ENCODE data around the gene CA12.

The CA12 gene

DNA sequence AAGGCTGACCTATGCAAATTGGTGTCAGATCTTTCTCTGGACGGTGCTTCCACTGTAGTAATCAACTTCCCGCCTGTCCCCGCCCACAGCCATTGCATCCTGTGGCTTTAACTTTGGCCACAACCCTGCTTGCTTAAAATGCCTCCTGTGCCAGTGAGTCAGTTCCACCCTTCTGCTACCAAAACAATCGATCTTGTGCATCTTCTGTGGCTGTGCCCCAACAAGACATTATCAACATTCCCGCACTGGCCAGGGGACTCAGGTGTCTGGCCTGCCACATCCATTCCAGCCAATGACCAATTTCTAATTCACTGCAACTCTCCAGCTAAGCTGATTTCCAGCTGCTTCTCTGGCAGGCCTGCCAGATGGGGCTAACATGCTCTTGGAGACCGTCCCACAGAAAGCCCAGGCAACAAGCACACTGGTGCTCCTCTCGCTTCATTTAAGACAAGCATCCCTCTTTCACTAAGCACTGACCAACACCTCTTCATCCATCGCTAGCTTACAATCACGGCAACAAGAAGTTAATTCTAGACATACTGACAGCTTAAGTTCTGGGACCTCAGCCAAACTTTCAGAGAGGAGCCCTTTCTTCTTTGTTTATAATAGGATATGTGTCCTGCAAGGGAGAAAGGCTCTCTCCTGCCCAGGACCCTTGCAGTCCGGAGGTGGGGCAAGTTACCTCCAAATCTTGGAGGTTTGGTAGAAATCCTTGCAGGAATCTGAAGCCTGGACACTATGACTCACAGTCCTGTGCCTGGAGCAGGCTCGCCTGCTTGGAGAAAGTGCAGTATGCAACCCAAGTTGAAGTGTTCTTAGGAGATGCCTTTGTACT is 6.7 kb downstream of the CA12 start:
- DNase-seq (ENCODE audit: low spot score): no peak

DNA sequence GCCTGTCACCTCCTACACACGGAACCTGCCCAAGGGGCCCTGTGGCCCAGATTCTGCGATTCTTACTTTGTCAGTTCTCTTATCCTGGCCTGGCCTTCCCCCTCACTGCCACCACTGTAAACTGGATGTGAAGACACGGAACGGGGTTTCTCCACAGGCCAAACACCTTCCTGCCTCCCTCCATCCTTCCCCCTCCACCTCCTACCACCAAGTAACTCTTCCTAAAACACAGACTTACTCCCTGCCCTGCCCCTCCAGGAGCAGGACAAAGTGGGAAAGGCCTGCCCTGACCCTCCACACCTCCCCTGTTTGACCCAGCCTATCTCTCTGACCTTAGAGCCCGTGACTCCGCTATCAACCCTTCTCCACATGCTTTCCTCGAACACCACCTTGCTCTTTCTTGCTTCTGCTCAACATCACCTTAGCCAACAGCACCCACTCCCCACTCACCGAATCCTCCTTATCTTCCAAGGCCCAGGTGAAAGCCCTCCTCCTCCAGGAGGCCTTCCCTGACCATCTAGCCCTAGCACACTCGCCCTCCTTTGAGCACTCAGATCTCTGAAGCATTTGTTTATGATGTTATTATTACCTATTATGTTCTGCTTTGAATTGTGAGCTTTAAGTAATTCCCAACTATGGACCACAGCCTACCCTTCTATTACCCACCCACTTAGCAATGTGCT is 7.6 kb downstream of the CA12 start:
- DNase-seq (ENCODE audit: low spot score): no peak

DNA sequence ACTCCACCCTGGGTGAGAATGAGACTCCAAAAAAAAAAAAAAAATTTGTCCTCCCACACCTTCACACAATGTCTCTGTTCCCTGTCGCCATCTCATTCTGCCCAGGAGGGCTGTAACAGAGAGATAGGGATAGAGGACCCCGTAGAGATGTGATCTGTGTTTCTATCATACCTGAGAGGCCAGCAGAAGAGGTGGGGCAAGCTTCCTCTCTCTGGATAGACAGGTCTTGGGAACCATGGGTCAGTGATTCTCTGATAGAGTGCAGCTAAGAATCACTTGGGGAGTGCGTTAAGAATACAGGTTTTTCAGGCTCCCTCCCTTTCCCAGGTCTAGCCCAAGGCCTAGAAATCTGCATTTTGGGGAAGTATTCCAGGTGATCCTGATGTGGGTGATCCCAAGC is 8.3 kb downstream of the CA12 start:
- DNase-seq (ENCODE audit: low spot score): no peak

DNA sequence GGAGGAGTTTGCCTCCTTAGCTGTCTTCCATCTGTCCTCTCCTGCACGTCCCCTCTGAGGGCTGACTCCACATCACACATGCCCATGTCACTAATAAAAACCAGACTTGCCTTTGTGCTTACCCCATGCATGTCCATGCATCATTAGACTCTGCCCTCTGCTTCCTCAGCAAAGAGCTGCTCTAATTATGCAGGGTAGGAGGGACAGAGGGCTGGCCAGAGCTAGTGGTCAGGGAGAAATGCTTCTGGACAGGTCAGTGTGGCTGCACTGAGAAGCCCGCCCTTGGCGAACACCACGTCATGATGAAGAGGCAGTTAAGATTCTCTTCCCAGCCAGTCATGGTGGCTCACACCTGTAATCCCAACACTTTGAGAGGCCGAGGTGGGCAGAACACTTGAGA is 8.9 kb downstream of the CA12 start:
- no peak for DNase-seq (ENCODE audit: low spot score)

DNA sequence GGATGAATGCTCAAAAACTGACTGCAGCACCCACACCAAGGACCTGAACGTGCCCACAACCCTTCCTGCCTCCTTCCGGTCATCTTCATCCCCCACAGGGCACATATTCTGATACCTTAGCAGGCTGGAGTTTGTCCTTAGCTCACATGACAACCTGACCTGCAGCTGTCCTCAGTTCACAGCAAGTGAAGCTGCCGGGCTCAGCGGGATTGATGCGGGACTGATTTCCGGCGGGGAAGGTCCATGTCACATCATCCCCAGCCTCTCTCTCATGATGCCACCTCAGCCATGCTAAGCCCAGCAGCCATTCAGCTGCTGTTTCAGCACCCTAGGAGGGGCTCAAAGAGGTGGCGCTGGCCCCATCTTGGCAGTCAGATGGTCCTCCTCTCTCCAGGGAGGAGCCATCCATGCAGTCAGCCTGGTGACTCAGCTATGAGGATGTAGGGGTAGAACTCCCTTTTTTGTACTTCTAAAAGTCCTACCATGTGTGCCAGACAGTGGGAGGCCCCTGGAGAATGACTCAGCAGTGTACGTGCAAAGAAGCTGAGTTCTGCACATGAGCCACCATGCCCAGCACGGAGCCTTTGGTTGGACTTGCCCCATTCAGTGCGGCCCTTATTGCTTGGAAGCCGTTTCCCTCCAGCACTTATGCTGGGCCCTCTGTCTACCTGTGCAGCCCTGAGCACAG is 9.5 kb downstream of the CA12 start:
- DNase-seq (ENCODE audit: low spot score): no peak

DNA sequence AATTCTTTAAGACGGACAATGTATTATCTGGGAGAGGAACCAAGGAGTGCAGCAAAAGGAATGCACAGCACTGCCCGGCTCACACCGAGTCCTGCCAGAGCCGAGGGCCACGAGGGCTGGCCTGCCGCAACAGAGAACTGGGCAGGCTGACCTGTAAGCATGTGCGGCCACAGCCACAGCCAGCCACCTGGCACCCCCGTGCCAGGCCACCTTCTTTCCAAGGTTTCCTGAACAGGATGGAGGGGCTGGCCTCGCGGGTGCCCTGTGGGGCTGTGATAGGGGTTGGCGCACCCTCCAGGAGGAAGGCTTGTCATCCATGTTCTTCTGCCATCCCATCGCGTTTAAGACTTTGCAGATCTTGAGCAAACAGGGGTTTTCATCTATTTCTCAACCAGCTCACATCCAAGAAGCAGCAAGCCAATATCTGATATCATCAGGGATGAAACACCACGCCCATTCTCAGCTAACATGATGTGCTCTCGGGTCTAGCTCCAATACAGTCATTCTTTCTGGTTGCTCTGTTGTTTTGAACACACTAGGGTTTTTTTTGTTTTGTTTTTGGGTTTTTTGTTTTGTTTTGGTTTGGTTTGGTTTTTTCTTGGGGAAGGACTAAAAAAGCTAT is 10.2 kb downstream of the CA12 start:
- no peak for DNase-seq (ENCODE audit: low spot score)

DNA sequence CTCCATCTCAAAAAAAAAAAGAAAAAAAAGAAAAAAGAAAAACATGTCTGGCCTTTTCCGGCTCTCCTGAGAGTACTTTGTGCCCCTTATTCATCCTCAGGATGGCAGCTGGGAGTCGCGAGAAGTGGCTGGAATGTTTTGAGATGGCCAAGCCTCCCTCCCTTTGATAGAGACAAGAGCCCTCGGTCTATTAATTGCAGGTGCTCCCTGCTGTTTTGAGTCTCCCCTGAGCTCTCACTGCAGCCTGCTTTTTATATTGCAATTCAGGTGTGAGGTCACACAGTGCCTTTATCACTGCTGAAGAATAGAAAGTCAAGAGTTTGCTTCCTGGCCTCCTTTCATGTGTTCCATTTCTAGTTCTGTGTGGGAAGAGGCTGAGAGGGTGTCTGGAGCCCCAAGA is 10.9 kb downstream of the CA12 start:
- no peak for DNase-seq (ENCODE audit: low spot score)

DNA sequence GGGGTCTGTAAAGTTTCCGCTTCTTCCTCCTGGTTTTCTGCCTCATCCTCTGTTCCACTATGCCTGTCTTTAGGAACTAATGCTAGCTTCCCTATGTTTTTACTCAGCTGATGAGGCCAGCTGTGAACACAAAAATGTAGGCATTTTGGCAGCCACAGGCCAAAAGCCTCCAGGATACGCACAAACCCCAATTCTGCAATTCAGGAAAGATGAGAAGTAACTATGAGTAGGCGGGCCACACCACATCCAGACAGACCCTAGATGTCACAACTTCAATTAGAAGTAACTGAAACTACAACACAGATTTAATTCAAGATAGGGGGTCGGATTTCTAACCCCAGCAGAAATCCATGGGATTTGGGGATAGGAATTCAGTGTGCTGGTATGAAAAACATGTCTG is 11.9 kb downstream of the CA12 start:
- DNase-seq (ENCODE audit: low spot score): no peak

DNA sequence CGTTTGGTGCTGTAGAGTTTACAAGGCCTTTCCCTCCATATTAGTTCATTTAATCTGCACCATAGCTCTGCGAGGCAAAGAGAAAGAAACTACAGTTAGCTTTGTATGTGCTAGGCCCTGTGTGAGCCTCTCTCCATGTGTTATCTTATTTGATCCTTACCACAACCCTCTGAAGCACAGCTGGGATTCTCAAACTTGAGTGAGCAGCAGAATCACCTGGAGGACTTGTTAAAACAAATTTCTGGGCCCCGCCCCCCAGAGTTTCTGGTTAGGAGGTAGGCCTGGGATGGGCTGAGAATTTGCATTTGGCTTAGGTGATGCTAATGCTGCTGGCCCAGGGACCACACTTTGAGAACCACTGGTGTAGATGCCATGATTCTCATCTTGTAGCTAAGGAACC is 12.3 kb downstream of the CA12 start:
- DNase-seq (ENCODE audit: low spot score): no peak

DNA sequence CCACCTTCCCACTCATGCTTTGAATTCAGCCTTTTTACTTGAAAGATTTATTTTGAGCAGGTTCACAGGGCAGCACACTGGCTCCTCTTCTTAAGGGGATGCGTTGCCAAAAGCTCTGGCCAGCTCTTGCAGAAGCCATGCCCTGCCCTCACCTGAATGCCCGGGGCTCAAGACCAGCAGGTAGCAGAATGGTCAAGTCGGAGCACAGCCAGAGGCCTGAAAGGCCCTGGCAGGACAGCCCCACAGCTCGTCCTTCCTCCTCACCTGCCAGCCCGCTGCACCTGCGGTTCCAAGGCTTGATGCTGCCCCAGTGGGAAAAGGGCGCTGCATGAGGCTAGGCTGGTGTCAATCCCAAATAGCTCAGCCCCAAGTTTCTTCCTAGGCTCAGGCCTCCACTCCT is 13.1 kb downstream of the CA12 start:
- no peak for DNase-seq (ENCODE audit: low spot score)

DNA sequence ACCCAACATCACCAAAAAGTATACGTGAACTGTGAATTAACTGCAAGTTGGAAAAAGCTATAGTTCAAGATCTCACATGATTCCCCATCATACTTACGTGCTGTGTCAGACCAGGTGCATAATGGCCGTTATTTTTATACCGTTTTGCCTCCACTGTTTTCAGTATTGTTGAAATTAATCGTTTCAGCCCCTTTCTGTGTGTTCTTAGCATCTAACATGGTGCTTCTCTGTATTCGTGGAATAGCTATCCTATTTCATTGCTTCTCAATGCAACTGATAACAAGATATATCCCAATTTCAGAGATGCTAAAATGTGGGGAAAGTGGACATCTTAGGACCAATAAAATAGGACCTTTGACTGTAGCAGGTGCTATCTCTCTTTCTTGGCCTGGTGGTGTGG is 13.7 kb downstream of the CA12 start:
- no peak for DNase-seq (ENCODE audit: low spot score)

DNA sequence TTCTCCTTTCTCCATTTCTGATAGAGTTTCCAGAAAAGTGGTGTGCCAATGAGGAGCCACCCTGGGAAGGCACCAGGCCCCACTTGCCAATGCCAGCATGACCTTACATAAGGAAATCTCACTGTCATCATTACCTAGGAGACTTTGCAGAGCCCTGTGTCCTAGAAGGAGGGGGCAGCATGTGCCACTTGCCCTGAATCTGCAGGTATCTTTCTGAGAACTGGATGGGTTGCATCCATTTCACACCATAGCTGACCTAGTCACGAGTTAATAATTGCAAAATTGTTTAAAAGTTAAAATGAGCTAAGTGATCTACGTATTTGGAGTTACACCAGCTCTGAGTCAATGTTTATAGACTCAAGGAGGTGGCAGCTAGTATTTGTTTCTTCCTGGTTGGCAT is 14.3 kb downstream of the CA12 start:
- DNase-seq (ENCODE audit: low spot score): no peak

DNA sequence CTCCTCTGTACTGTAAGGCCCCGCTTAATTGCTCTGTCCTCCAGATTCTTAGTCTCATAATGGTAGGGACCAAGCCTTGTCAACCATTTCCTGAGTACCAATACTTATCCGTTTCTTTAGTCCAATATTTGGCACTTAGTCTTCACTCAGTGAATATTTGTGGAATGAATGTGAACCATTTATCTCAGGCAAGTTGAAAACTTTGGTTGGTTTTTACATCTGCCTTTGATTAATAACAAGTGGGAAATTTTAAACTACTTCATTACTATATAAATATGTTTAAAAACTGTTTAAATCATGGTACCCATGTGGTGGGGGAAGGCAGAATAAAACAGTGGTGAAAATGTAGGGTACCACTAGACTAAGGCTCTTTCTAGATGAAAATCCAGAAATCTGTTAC is 15.2 kb downstream of the CA12 start:
- no peak for DNase-seq (ENCODE audit: low spot score)

DNA sequence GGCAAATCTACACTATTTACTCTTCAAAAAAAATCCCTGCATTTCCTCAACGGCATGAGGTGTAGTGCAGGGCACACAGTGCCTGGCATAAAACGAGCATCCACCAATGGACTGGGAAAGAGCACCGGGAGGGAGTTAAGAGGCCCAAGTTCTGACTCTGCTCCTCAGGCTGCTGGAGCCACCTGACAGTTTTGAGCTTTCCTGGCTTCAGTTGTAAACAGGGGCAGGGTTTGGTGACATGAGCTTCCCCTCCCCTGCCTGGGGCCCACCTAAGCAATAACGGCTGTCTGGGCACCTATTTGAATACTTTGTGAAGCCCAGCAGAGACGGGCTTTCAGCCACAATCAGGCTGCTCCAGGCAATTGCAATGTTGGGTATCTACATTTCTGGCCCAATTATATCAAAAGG is 16.4 kb downstream of the CA12 start:
- DNase-seq (ENCODE audit: low spot score): no peak

DNA sequence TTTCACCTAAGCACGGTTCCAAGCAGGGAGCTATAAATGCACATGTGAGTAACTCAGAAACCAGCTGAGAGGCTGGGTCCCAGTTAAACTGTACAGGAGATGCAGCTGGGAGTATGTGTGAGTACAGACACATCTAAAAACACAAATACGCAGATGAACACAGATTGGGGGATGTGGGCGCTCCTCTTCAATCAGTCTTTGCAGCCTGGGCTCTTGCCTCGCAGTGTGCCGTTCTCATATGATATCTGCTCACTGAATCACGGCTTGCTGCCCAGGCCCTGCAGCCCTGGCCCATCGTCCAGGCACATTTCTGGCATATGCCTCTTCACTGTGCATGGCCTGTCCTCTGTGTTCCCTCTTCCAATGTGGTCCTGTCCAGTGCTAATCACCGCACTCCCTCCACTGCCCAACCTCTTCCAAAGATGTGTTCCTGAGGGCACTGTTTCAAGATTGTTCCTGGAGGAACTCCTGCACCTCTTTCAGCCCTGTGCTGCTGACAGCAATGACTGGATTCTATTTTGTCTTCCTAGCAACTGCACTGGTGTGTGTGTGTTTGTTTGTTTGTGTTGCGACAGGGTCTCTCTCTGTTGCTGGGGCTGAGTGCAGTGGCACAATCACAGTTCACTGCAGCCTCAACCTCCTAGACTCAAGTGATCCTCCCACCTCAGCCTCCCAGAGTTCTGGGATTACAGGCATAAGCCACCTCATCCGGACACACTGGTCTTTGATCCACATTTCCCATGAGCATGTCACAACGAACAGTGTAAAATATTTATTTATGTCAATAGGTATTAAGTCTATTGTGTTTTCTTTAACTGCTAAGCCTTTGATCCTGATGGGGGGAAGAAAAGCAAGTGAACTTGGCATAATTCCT is 17.0 kb downstream of the CA12 start:
- DNase-seq (ENCODE audit: low spot score): no peak

DNA sequence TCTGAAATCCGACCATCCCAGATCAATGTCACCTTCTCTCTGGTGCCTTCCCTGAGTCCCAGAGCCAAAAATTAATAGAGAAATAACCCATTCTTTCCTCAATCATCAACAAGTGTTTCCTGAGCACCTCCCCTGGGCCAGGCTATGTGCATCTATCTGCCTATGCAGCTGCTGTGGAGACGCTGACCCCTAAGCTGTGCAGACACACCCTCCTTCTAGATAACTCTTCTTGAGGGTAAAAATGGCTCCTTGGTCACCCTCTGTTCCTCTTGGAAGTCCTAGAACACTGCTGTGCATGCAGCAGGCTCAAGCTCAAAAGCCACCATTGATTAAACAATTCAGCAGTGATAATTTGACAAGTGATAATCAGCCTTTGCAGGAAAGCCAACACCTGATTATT is 18.4 kb downstream of the CA12 start:
- no peak for DNase-seq (ENCODE audit: low spot score)

DNA sequence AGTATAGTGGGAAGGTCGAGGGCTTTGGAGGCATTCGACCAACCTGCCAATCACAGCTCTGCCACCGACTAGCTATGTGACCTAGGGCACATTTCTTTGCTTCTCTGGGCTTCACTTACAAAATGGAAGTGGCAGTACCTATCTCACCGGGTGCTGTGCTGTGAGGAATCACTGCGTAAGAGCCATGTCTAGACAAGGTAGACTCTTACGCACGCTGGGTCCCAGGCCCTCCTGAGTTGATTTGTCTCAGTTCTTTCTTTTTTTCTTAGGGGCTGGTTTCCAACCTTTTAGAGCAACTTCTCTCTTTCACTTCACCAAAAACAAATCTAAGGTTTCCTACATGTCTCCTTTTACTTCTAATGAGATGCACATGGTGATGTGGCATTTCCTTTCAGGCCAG is 18.8 kb downstream of the CA12 start:
- DNase-seq (ENCODE audit: low spot score): no peak

DNA sequence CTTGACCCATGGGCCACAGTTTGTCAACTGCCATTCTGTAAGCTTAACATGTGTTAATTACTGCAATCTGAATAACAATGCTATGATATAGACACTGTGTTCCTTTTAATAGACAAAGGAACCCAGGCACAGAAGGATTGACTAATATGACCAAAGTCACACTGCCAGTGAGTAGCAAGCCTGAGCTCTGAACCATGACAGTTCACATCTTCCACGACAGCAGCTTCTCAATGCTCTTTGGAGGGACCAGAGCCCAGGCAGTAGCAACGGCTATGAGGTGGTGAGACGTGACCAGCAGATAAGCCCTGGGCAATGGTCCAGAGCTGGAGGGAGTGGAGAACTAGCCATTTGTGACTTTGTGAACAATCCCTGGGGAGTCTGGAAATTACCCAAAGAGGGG is 19.4 kb downstream of the CA12 start:
- DNase-seq (ENCODE audit: low spot score): no peak

DNA sequence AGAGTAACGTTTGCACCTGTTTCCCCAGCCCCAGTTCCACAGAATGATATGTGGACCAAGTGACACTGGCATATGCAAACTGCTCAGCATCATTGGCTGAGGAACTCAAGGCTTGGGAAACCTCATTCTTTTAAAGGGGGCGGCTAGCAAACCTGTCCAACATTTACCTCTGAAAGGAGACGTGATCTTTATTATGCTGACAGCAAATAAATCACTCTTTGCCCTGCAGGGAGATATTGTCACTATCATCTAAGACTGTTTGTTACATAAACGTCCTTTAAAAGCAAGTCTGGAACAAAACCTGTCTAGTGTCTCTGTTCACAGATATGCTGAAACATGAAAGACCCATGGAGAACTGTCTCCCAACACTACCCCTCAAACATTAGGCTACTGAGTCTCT is 21.5 kb downstream of the CA12 start:
- DNase-seq (ENCODE audit: low spot score): no peak

DNA sequence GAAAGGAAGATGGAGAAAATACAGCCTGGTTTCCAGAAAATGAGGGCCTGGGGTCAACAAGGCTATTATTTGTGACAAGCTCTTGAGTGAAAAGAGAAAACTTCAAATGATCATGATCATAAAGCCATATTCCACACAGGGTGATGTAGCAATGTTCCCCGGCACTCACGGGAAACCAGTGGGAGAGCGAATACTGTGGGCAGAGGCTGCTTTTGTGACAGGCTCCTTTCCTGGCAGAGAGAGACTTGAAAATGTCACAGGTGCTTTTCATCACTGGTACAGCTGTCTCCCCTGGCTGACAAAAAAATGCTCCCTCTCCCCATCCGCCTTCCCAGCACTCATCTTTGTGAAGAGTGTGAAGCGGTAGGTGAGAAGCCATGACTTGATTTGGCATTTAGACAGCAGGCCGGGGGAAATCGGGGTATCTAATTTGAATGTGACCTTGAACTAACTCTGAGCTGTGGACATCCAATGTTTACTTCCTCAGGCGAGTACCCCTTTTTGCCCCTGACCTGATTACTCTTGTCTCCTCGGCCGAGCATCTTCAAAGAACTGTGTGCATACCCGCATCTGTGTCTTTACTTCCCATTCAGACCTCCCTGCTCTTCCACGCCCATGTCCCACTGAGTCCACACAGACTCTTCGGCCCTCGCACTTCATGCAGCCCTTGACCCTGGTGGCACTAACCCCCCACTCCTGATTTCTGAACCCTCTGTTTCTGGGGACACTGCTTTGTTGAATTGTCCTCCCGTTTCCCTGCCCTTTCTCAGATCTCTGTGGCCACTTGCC is 23.2 kb downstream of the CA12 start:
- DNase-seq (ENCODE audit: low spot score): no peak

DNA sequence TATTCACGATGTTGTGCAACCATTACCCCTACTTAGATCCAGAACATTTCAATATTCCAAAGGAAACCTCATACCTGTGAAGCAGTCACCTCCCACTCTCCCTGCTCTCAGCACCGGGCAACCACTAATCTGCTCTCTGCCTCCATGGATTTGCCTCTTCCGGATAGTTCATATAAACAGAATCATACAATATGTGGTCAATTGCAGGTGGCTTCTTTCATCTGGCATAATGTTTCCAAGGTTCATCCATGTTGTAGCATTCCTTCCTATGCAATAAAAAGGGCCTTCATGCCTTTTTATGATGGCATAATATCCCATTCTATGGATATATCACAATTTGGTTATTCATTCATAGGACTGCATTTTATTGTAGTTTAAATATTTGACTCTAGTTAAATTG is 23.9 kb downstream of the CA12 start:
- DNase-seq (ENCODE audit: low spot score): no peak

All from germinal center (tissue), 1 donor.